BJ (cell line): ENCODE measurements around the gene PACS2. TPM values are rescaled to one million over a fixed set of nuclear protein-coding genes. Genes with fewer than 3 reads are reported as not detected.

Source experiments
- CTCF ChIA-PET: fragments of 350-600 bp; formaldehyde crosslinking; extraction: SDS; loops from one replicate; lab custom pipeline; 2021; ENCODE audit warnings: antibody characterized with exemption, inconsistent platforms; lab: Yijun Ruan, JAX
- POLR2A ChIA-PET: fragments of 300-600 bp; sonication (Branson Sonifier 250); formaldehyde crosslinking; extraction: SDS; loops from one replicate; lab custom pipeline; 2021; ENCODE audit warnings: antibody characterized with exemption; lab: Charles Lee
- DNase-seq: peaks from one replicate; pipeline ENCODE4 v3.0.0-alpha.2; 2011; ENCODE audit warnings: low read depth
- H3K27me3 ChIP-seq: 2 replicates; pipeline ENCODE4 v1.6.0; 2011; ENCODE audit warnings: low read length; ENCODE audit not compliant: control insufficient read depth, insufficient read depth
- H3K36me3 ChIP-seq: 2 replicates; pipeline ENCODE4 v1.5.1; 2011; ENCODE audit warnings: low read length; ENCODE audit not compliant: control insufficient read depth, insufficient read depth
- H3K4me3 ChIP-seq: 2 replicates; pipeline ENCODE4 v1.5.1; 2011; ENCODE audit warnings: low read depth, mild to moderate bottlenecking, control low read depth, low read length
- polyA plus RNA-seq: library from polyadenylated mRNA; depleted of rRNA; stranded (reverse); fragments of >200 nt; gene quantifications from 2 replicates; pipeline ENCODE4 v1.2.3, GENCODE V29; 2011
- TF ChIP-seq, protein P1 (sequence below): IDR thresholded peaks from 2 replicates; pipeline ENCODE4 v1.5.1; 2011; ENCODE audit warnings: low read depth, mild to moderate bottlenecking, control low read depth, inconsistent platforms, low read length, moderate library complexity; ENCODE audit not compliant: insufficient read depth

The PACS2 gene
- polyA plus RNA-seq, 1 experiment: 21.4 TPM

DNA sequence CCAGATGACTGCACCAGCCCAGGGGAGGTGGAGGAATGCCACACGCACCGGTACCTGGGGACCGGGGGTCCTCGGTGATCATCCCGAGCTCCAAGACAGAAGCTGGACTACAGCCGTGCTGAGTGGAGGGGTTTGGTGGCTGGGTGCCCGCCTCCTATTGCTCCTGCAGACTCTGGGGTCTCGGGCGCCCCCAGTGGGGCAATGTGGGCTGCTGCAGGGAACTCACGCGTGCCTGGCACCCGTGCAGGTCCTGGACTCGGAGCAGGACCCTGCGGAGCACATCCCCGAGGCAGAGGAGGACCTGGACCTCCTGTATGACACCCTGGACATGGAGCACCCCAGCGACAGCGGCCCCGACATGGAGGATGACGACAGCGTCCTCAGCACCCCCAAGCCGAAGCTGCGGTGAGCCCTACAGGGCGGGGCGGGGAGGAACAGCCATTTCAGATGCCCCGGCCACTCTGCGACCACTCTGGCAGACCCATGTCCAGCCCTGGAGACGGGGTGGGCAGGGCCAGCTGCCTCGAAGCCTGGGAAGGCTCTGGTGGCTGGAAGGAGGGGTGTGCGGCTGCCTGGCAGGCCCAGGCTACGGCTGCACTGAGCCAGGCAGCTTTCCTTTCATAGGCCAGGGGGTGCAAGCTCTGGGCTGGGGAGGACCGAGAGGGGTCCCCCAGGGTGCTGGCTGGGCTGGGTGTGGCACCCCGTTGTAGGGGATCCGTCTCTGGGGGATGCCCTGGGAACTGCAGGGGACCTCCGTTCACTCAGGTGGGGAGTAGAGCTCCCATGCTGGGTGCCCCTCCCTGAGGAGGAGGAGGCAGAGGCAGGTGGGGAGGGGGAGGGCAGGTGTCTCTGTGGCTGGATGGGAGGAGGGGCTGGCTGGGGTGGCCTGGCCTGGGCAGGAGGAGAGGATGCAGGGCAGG lies 62.2 kb downstream of the PACS2 start:
- POLR2A ChIA-PET: no interaction called here
- DNase-seq: no peak
- CTCF ChIA-PET: interaction anchor here (0.8 to 2.0 kb wide), 3 partner anchors 8 to 113 kb away, joined by 3 to 7 read pairs (median 3); no protein-coding TSS in a partner anchor

DNA sequence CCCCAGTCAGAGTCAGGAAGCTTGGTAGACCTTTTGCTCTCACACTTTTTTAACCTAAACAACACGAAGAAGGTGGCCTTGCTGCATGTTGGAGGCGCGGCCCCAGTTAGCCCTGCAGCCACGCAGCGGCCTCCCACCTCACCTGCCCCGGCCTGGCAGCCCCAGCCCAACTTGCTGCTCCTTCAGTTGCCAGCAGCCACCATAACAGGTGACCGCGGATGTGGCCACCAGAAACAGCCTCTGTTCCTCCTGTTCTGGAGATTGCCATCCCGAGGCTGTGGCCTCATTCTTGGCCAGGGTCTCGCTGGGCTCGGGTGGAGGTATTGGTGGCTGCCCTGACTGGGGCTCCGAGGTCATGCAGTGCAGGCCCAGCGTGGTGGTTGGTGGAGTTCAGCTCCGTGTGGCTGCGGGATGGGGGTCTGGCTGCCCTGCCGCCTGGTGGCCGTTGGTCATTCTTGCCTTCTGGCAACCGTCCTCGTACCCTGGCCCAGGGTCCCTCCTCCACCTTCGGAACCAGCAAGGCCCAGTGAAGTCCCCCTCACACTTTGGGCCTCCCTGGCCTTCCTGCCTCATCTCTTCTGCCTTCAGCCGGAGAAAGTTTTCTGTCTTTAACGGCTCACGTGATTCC lies 63.1 kb downstream of the PACS2 start:
- ChIA-PET POLR2A (no interaction called here), CTCF (interaction anchor here (1.2 to 2.0 kb wide), 2 partner anchors 9 to 103 kb away, joined by 3 to 7 read pairs; no protein-coding TSS in a partner anchor)
- H3K36me3 ChIP-seq: peaks cover 6% of the 10 kb centered on the region
- no peak for DNase-seq
- TF ChIP-seq, protein P1, sequence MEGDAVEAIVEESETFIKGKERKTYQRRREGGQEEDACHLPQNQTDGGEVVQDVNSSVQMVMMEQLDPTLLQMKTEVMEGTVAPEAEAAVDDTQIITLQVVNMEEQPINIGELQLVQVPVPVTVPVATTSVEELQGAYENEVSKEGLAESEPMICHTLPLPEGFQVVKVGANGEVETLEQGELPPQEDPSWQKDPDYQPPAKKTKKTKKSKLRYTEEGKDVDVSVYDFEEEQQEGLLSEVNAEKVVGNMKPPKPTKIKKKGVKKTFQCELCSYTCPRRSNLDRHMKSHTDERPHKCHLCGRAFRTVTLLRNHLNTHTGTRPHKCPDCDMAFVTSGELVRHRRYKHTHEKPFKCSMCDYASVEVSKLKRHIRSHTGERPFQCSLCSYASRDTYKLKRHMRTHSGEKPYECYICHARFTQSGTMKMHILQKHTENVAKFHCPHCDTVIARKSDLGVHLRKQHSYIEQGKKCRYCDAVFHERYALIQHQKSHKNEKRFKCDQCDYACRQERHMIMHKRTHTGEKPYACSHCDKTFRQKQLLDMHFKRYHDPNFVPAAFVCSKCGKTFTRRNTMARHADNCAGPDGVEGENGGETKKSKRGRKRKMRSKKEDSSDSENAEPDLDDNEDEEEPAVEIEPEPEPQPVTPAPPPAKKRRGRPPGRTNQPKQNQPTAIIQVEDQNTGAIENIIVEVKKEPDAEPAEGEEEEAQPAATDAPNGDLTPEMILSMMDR: no peak
- no peaks in the 10 kb centered on the region for H3K27me3 ChIP-seq
- H3K4me3 ChIP-seq: no peak overlapping the region

More for the DNA sequence above, 62.2 kb downstream of the PACS2 start:
- TF ChIP-seq, protein P1: no peak
- H3K36me3 ChIP-seq: peaks cover 4% of the 10 kb centered on the region; the same call in 1 of the 2 replicates
- H3K27me3 ChIP-seq: no peaks in the 10 kb centered on the region
- H3K4me3 ChIP-seq: no peak overlapping the region

DNA sequence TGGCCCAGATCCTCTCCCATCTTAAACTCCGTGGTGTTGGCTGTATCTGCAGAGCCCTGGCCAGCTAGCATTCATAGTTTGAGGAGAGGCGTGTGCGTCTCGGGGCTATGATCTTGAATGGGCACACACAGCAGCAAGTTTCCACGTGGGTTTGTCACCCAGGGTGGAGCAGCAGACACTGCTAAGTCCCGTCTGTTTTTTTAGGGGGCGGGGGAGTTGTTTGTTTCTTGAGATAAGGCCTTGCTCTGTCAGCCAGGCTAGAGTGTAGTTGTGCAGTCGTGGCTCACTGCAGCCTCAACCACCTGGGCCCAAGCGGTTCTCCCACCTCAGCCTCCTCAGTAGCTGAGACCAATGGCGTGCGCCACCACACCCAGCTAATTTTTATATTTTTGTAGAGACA lies 63.7 kb downstream of the PACS2 start:
- POLR2A ChIA-PET: no interaction called here
- DNase-seq: no peak
- no peak overlapping the region for H3K4me3 ChIP-seq
- TF ChIP-seq, protein P1: no peak
- CTCF ChIA-PET: interaction anchor here (1.2 kb wide), 1 partner anchor 9 kb away, joined by 3 read pairs; no protein-coding TSS in a partner anchor
- H3K27me3 ChIP-seq: no peaks in the 10 kb centered on the region
- H3K36me3 ChIP-seq: peaks cover 9% of the 10 kb centered on the region

DNA sequence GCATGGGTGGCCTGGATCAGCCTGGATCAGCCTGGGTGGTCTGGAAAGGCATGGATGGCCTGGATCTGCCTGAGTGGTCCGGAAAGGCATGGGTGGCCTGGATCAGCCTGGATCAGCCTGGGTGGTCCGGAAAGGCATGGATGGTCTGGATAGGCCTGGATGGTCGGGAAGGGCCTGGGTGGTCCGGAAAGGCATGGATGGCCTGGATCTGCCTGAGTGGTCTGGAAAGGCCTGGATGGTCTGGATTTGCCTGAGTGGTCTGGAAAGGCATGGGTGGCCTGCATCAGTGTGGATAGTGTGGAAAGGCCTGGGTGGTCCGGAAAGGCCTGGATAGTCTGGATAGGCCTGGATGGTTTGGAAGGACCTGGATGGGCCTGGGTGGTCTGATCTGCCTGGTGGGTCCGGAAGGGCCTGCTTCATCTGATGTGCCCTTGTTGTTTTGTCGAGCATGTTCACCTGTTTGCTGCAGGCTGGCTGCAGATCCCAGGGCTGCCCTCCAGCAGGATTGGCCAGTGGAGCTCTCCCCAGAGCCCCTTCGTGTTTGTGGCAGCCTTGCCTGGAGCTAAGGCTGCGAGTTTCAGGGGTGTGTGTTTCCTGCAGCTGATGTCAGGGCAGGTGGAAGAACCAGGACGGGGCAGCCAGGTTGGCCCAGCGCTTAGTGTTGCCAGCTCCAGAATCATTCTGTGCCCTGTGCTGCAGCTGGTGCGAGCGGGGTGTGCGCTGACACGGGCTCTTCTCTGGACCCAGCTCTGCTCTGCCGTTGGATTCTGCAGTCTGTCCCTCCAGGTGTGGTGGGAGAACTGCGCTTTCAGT lies 64.5 kb downstream of the PACS2 start:
- no peaks in the 10 kb centered on the region for H3K27me3 ChIP-seq
- ChIA-PET POLR2A (no interaction called here), CTCF (interaction anchor here (1.3 to 1.7 kb wide), 2 partner anchors 8 to 111 kb away, joined by 5 to 7 read pairs; no protein-coding TSS in a partner anchor)
- H3K36me3 ChIP-seq: peaks cover 13% of the 10 kb centered on the region
- TF ChIP-seq, protein P1: no peak
- DNase-seq: no peak
- H3K4me3 ChIP-seq: no peak overlapping the region
